Fibroblast of lung (primary cell): ENCODE data around the gene DMAC2. TPM values are rescaled to one million over a fixed set of nuclear protein-coding genes. Genes with fewer than 3 reads are reported as not detected.
"Not testable (repeated sequence)": the region's sequence is repeated elsewhere in the genome, so short reads cannot be mapped to it uniquely, and the experiment has no call there.

Experiments
- DNase-seq, 2 donors: peaks; one replicate each; pipeline versions ENCODE4 v3.0.0 to v3.0.0-alpha.2; 2010; ENCODE audit warnings: low read depth in 2 of 2
- H2AFZ ChIP-seq: 2 replicates; pipeline ENCODE4 v1.5.1; 2012; ENCODE audit warnings: low read length, control low read depth, inconsistent platforms
- H3K27ac ChIP-seq: 2 replicates; pipeline ENCODE4 v1.5.1; 2011; ENCODE audit warnings: low read length, control low read depth; ENCODE audit not compliant: insufficient read depth
- H3K27me3 ChIP-seq: 2 replicates; pipeline ENCODE4 v1.5.1; 2011; ENCODE audit warnings: mild to moderate bottlenecking, low read length; ENCODE audit not compliant: control insufficient read depth, insufficient read depth
- H3K36me3 ChIP-seq: 2 replicates; pipeline ENCODE4 v1.5.1; 2011; ENCODE audit warnings: low read length; ENCODE audit not compliant: control insufficient read depth, insufficient read depth
- H3K4me1 ChIP-seq: 2 replicates; pipeline ENCODE4 v1.5.1; 2011; ENCODE audit warnings: low read length; ENCODE audit not compliant: control insufficient read depth, insufficient read depth; ENCODE audit errors: extremely low read depth
- H3K4me2 ChIP-seq: 2 replicates; pipeline ENCODE4 v1.5.1; 2011; ENCODE audit warnings: low read length, control low read depth; ENCODE audit not compliant: insufficient read depth; ENCODE audit errors: extremely low read depth
- H3K4me3 ChIP-seq, 4 experiments: fragments of 200-600 bp in 1 of 4; sonication (generic) in 1 of 4; replicated peaks in 1 of 4; 2 replicates each; pipeline ENCODE4 v1.5.1; 2011 to 2016; ENCODE audit warnings: low read length in 4 of 4, low read depth in 3 of 4, mild to moderate bottlenecking in 3 of 4, control low read depth in 2 of 4, inconsistent platforms in 1 of 4, mixed read lengths in 1 of 4; ENCODE audit not compliant: insufficient read depth in 1 of 4; ENCODE audit errors: control extremely low read depth in 1 of 4
- H3K79me2 ChIP-seq: 2 replicates; pipeline ENCODE4 v1.5.1; 2012; ENCODE audit warnings: mild to moderate bottlenecking, low read length, inconsistent platforms; ENCODE audit not compliant: control insufficient read depth, insufficient read depth
- H3K9ac ChIP-seq: 2 replicates; pipeline ENCODE4 v1.5.1; 2011; ENCODE audit warnings: mild to moderate bottlenecking, low read length, control low read depth; ENCODE audit not compliant: insufficient read depth
- H3K9me3 ChIP-seq: 2 replicates; pipeline ENCODE4 v1.5.1; 2012; ENCODE audit warnings: low read depth, low read length; ENCODE audit not compliant: control insufficient read depth, insufficient read depth
- H4K20me1 ChIP-seq: 2 replicates; pipeline ENCODE4 v1.5.1; 2011; ENCODE audit warnings: low read length; ENCODE audit not compliant: control insufficient read depth, insufficient read depth; ENCODE audit errors: extremely low read depth
- CTCF ChIP-seq, 2 donors: IDR thresholded peaks in 1 of 2; conservative IDR thresholded peaks in 1 of 2; 1 replicate in 1 of 2; 2 replicates in 1 of 2; pipeline ENCODE4 v1.5.1; 2011 to 2012; ENCODE audit warnings: low read length in 2 of 2, control low read depth in 1 of 2, inconsistent platforms in 1 of 2, low read depth in 1 of 2, mild to moderate bottlenecking in 1 of 2
- EZH2 ChIP-seq: IDR thresholded peaks from 2 replicates; pipeline ENCODE4 v1.5.1; 2012; ENCODE audit warnings: low read length, control low read depth, mild to moderate bottlenecking; ENCODE audit errors: missing control alignments
- polyA plus RNA-seq, 2 donors: library from polyadenylated mRNA; depleted of rRNA in 1 of 2; stranded (reverse) in 1 of 2; unstranded in 1 of 2; fragments of >200 nt; gene quantifications; 2 replicates each; pipeline ENCODE4 v1.2.1, GENCODE V29; 2011 to 2012; ENCODE audit warnings: missing spikeins in 1 of 2
- total RNA-seq: library from RNA; depleted of rRNA; stranded (reverse); fragments of >200 nt; gene quantifications from 2 replicates; pipeline ENCODE4 v1.2.1, GENCODE V29; 2014

Gene DMAC2
- total and polyA plus RNA-seq, 2 donors (not counting 1 experiment from before 2014, with no cell fraction given) = 31.0 to 52.3 TPM

- no peak overlapping the region for H3K27ac ChIP-seq
- H3K27me3 ChIP-seq = no peaks in the 10 kb centered on the region
- no peak overlapping the region for H3K4me2 ChIP-seq
- no peaks in the 10 kb centered on the region for H3K4me1 ChIP-seq
- H3K4me3 ChIP-seq = no peak overlapping the region
- H4K20me1 ChIP-seq = no peaks in the 10 kb centered on the region
- H2AFZ ChIP-seq = no peak overlapping the region
- TF ChIP-seq CTCF (conservative IDR thresholded peaks at IDR 0.05 in 1 of 2, IDR thresholded peaks at IDR 0.05 in 1 of 2; ENCODE audit: low read depth in 1 of 2, low read length in 2 of 2) (no peak), EZH2 (no peak)
- H3K79me2 ChIP-seq = no peaks in the 10 kb centered on the region
- H3K9me3 ChIP-seq = no peaks in the 10 kb centered on the region
- H3K36me3 ChIP-seq = no peaks in the 10 kb centered on the region
- no peak overlapping the region for H3K9ac ChIP-seq
- no peak for DNase-seq
Measured at GRCh38 chr19:41478171-41478570, 38.5 kb upstream of the DMAC2 start.

- Histone ChIP-seq H3K27me3 (no peaks in the 10 kb centered on the region), H4K20me1 (no peaks in the 10 kb centered on the region), H3K4me3 (no peak overlapping the region), H2AFZ (no peak overlapping the region), H3K79me2 (no peaks in the 10 kb centered on the region), H3K4me1 (no peaks in the 10 kb centered on the region), H3K9me3 (no peaks in the 10 kb centered on the region), H3K27ac (no peak overlapping the region), H3K4me2 (no peak overlapping the region), H3K9ac (no peak overlapping the region), H3K36me3 (no peaks in the 10 kb centered on the region)
- no peak for DNase-seq
- TF ChIP-seq EZH2 (no peak), CTCF (conservative IDR thresholded peaks at IDR 0.05 in 1 of 2, IDR thresholded peaks at IDR 0.05 in 1 of 2; ENCODE audit: low read depth in 1 of 2, low read length in 2 of 2) (no peak)
Measured at GRCh38 chr19:41476583-41476982, 36.9 kb upstream of the DMAC2 start.

- not testable (repeated sequence) for H3K4me2 ChIP-seq, H3K27me3 ChIP-seq, H3K4me3 ChIP-seq
Measured at GRCh38 chr19:41463257-41464256, 23.8 kb upstream of the DMAC2 start.

More at GRCh38 chr19:41463257-41464256, 23.8 kb upstream of the DMAC2 start:
- not testable (repeated sequence) for H4K20me1 ChIP-seq, H3K79me2 ChIP-seq, DNase-seq, H2AFZ ChIP-seq, H3K9me3 ChIP-seq, H3K27ac ChIP-seq, H3K9ac ChIP-seq, H3K4me1 ChIP-seq, H3K36me3 ChIP-seq
